Activated gamma-delta T cell treated with Interleukin-2 at 50 U/mL for 16 hours (primary cell): ENCODE data around the gene TFCP2L1.
"Not testable (repeated sequence)": the region's sequence is repeated elsewhere in the genome, so short reads cannot be mapped to it uniquely, and the experiment has no call there.

Experiments
- DNase-seq: peaks from one replicate; pipeline ENCODE4 v3.0.0-alpha.2; 2020

Gene TFCP2L1

GRCh38 chr2:121241466-121241865 lies 43.5 kb downstream of the TFCP2L1 start:
- DNase-seq: no peak

- no peak for DNase-seq
Measured at GRCh38 chr2:121240436-121240835, 44.6 kb downstream of the TFCP2L1 start.

GRCh38 chr2:121239969-121240368 lies 45.0 kb downstream of the TFCP2L1 start:
- no peak for DNase-seq

GRCh38 chr2:121239471-121239870 lies 45.5 kb downstream of the TFCP2L1 start:
- DNase-seq: no peak

GRCh38 chr2:121238828-121239227 lies 46.2 kb downstream of the TFCP2L1 start:
- no peak for DNase-seq

- DNase-seq: no peak
Measured at GRCh38 chr2:121237980-121238665, 46.9 kb downstream of the TFCP2L1 start.

GRCh38 chr2:121237336-121237979 lies 47.5 kb downstream of the TFCP2L1 start:
- DNase-seq: no peak

- no peak for DNase-seq
Measured at GRCh38 chr2:121236650-121237180, 48.3 kb downstream of the TFCP2L1 start.

GRCh38 chr2:121236101-121236640 lies 48.8 kb downstream of the TFCP2L1 start:
- DNase-seq: no peak

- no peak for DNase-seq
Measured at GRCh38 chr2:121235542-121235941, 49.5 kb downstream of the TFCP2L1 start.

- DNase-seq: no peak
Measured at GRCh38 chr2:121234791-121235190, 50.2 kb downstream of the TFCP2L1 start.

- DNase-seq: no peak
Measured at GRCh38 chr2:121234144-121234543, 50.9 kb downstream of the TFCP2L1 start.

- no peak for DNase-seq
Measured at GRCh38 chr2:121233486-121234110, 51.4 kb downstream of the TFCP2L1 start.

GRCh38 chr2:121232626-121233265 lies 52.3 kb downstream of the TFCP2L1 start:
- DNase-seq: no peak

GRCh38 chr2:121231385-121232000 lies 53.5 kb downstream of the TFCP2L1 start:
- no peak for DNase-seq

- DNase-seq: no peak
Measured at GRCh38 chr2:121228521-121228920, 56.5 kb downstream of the TFCP2L1 start.

- DNase-seq: not testable (repeated sequence)
Measured at GRCh38 chr2:121227381-121228144, 57.4 kb downstream of the TFCP2L1 start.

GRCh38 chr2:121225681-121226080 lies 59.3 kb downstream of the TFCP2L1 start:
- not testable (repeated sequence) for DNase-seq

GRCh38 chr2:121220995-121221394 lies 64.0 kb downstream of the TFCP2L1 start:
- no peak for DNase-seq

GRCh38 chr2:121219866-121220265 lies 65.1 kb downstream of the TFCP2L1 start:
- DNase-seq: no peak

GRCh38 chr2:121218386-121218938 lies 66.5 kb downstream of the TFCP2L1 start:
- no peak for DNase-seq

GRCh38 chr2:121217627-121218026 lies 67.4 kb downstream of the TFCP2L1 start:
- DNase-seq: no peak
